SKM-1 treated with dmso at 0.1 percent for 144 hours (cell line): Measurements from ENCODE around the gene DNAH14.
"Not testable (repeated sequence)": the region's sequence is repeated elsewhere in the genome, so short reads cannot be mapped to it uniquely, and the experiment has no call there.

Source experiments
- DNase-seq: peaks from one replicate; lab custom pipeline; 2025; ENCODE audit not compliant: unreplicated experiment; lab: John Stamatoyannopoulos, UW

The DNAH14 gene

GRCh38 chr1:225242611-225243010, 313.1 kb downstream of the DNAH14 start:
- DNase-seq: no peak

DNA sequence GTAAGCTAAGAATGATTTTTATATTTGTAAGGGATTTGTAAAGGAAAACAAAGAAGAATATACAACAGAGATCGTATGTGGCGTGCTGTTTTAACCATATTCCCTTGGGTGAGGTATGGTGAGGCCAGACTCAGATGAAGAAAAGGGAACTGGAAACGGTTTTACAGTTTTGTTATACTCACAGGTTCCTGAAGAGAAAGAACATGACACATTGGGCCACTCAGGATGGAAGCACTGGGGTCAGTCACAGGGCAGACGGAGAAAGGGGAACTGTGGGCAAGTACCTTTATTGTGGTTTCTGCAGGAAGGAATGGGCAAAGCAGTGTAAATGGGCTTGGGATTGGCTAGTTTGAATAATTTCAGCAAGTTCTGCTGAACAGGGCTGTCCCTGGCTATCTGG, 321.0 kb downstream of the DNAH14 start:
- DNase-seq: peak; percentile 100

DNA sequence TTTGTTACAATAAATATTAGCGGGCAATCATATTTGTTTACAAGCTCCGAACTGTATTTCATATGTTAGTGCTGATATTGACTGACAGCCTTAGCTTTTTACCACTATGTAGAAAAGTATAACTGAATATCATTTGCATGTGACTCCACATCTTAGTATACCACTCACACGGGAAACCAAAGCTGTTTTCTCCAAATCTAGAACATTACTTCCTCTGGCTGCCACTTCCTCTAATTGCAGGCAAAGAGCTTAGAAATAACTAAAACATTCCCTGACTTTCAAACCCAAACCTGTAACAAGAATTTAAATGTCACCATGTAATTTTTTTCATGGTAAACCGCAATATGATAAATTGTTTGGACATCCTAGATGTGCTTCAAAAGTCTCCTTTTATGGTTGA, 323.7 kb downstream of the DNAH14 start:
- peak; percentile 58 for DNase-seq

- DNase-seq: no peak
Measured at GRCh38 chr1:225253784-225254183, 324.3 kb downstream of the DNAH14 start.

- DNase-seq: no peak
Measured at GRCh38 chr1:225254676-225255075, 325.2 kb downstream of the DNAH14 start.

DNA sequence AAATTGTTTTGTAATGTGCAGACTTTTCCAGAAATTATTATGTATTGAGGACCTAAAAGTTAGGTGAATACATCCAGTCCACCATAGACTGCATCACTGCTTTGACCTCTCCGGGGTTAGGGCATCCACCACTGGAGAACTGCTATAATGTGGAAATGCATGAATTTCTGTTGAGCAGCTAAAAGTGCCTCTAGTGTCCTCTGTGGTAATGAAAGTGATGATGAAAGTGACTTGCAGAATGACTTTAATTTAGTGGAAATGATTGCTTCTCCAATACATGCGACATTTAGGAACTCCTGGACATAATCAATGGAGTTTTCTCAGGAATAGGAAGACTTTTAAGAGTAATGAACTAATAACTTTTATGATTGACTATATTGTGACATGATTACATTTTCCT, 327.6 kb downstream of the DNAH14 start:
- DNase-seq: peak; percentile 31

DNA sequence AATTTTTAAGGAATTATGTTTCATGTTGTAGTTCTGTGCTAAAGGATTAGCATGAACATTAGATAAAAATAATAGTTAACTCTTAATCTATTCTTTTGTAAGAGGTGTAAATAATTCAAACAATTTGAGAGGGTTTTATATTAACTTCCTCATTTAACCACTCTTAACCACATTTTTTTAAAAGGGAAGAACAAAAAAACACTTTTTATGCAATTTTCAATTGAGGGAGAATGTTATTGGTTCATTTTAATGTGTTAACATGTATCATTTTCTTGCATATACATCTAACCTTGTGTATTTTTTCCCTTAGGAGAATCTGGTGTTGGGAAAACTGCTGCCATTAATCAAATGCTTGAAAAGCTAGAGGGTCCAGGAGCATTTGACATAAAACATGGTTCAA, 329.3 kb downstream of the DNAH14 start:
- DNase-seq: no peak

GRCh38 chr1:225259542-225259941, 330.1 kb downstream of the DNAH14 start:
- DNase-seq: no peak

DNA sequence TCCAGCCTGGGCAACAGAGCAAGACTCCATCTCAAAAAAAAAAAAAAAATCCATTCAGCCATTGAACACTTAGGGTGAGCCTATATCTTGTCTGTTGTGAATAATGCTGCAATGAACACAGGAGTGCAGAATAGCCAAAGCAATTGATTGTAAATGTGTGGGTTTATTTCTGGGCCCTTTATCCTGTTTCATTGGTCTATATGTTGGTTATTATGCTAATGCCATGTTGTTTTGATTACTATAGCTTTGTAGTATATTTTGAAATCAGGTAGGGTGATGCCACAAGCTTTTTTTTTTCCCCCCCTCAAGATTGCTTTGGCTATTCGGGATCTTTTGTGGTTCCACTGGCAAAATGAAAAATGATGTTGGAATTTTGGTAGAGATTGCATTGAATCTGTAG, 330.8 kb downstream of the DNAH14 start:
- DNase-seq: no peak

DNA sequence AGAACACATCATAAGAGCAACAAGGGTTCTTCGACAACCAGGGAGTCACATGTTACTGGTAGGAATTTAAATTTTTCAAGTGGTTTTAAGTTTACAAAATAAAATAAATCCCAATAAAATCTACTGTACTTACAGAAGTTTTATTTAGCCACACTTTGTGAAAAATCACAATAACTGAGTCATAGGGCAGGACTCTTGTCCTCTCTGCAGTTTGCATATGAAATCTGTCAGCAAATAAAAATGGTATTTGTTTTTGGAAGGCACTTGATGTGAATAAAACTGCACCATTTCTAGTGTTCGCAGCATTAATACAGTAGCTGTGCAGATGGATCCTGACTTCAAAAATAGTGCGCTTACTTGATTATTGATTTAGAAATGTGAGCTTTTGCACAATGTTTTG, 348.0 kb downstream of the DNAH14 start:
- DNase-seq: no peak

DNA sequence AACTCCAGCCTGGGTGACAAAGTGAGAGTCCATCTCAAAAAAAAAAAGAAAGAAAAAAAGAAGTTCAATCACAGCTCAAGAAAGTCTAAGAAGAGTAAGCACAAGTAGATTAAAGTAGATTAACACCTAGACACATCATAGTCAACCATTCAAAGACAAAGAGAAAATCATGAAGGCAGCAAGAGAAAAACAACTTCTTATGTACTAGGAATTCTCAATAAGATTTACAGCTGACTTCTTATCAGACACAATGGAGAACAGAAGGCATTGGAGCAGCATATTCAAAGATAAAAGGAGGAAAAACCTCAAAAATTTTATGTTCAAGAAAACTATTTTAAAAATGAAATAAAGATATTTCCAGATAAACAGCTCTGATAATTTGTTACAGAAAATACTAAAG, 351.1 kb downstream of the DNAH14 start:
- DNase-seq: no peak

GRCh38 chr1:225290244-225290643, 360.8 kb downstream of the DNAH14 start:
- no peak for DNase-seq

DNA sequence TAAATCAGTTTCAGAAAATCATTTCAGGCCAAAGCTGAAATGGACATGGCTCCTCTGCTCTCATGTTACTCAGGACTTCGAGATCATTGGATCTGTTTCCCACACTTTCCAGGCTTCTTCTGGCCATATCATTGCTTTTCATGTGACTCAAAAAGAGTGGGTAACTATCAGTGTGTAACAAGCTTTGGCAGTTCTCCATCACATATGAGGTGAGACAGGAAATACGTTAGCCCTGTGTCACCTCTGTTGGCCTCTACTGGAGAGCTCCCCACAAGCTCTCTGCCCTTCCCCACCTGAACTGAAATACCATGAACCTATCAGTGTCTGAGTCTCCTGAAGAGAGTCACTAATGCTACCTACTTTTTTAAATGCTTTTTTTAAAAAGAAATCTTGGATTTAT, 370.1 kb downstream of the DNAH14 start:
- DNase-seq: no peak

GRCh38 chr1:225300381-225300780, 370.9 kb downstream of the DNAH14 start:
- DNase-seq: no peak

- no peak for DNase-seq
Measured at GRCh38 chr1:225304996-225305395, 375.5 kb downstream of the DNAH14 start.

DNA sequence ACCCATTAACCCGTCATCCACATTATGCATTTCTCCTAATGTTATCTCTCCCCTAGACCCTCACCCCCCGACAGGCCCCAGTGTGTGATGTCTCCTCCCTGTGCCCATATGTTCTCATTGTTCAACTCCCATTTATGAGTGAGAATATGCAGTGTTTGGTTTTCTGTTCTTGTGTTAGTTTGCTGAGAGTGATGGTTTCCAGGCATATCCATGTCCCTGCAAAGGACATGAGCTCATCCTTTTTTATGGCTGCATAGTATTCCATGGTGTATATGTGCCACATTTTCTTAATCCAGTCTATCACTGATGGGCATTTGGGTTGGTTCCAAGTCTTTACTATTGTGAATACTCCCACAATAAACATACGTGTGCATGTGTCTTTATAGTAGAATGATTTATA, 381.1 kb downstream of the DNAH14 start:
- DNase-seq: not testable (repeated sequence)

DNA sequence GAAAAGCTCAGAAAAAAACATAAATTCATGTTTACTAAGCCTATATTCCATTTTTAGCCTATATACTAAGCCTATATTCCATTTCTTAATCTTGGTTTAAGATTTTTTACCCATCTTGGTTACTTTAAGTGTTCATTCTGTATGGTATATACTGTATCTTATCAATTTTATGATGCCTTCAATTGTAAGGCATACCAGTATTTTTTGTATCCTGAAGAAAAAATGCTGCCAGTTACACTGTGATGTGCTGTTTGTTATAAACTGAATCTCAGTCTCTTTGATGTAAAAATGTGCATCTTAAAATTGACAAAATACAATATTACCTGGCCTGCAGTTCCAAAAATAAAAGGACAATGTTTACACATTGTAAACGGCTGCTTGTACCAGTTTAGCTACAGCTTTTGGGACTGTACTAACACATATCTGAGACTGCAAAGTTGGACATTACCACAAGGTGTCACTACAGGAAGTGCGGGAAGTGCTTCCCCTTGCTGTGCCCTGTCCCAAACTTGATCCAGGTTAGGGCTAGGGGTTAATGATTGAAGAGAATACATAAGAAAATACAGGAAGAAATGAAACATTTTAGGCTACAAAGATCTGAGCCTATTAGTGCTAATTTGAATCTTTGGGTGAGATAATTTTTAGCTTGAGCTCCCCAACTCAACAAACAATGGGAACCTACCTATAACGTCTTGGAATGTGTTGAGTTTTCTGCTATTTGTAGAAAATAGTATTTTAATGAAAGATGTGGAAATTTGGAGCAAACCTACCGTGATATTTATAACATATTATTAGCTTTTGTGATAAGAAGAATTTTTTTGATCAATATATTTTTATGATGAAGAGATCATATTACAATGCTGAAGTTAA, 389.5 kb downstream of the DNAH14 start:
- peak; percentile 69 for DNase-seq

DNA sequence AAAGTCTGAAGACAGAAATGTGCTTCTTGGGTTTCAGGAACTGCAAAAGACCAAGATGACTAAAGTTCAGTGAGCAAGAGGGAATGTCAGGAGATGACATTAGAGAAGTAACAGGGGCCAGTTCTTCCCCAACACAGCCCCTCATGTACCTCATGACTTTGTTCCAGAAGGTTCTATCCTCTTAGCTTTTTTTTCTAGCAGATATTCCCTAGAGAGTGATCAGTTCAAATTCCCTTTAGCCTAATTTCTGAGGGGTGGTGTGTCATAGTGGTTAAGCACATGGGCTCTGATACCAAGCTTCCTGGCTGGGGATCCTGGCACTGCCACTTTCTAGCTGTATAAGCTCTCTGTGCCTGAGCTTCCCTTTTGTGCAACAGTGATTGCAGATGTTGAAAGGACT, 390.4 kb downstream of the DNAH14 start:
- DNase-seq: no peak

DNA sequence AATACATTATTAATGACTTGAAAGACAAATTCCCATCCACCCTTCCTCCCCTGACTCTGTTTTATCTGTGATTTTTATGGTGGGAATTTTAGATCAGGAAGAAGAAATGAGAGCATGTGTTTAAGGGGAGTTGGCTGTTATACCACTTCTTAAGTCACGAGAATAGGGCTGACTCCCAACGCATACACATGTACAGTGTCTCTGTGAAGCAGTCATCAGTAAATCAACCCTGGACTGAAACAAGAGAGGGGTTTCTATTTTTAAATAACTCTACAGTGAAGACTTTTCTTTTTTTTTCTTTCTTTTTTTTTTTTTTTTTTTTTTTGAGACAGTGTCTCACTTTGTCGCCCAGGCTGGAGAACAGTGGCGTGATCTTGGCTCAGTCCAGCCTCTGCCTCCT, 392.3 kb downstream of the DNAH14 start:
- DNase-seq: no peak

- no peak for DNase-seq
Measured at GRCh38 chr1:225329041-225329440, 399.6 kb downstream of the DNAH14 start.

GRCh38 chr1:225329996-225330395, 400.5 kb downstream of the DNAH14 start:
- not testable (repeated sequence) for DNase-seq

DNA sequence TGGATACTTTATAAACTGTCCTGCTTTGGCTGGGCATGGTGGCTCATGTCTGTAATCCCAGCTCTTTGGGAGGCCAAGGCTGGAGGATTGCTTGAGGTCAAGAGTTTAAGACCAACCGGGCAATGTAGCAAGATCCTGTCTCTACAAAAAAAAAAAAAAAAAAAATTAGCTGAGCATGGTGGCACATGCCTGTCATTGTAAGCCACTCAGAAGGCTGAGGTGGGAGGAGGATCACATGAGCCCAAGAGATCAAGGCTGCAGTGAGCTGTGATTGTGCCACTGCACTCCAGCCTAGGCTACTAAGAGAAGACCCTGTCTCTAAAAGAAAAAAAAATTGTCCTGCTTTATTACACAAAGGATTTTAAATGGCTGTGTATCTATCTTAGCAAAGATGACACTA, 403.2 kb downstream of the DNAH14 start:
- no peak for DNase-seq
